CD4-positive, alpha-beta T cell treated with Interferon gamma for 1 hour (primary cell): ENCODE data around the gene DNAH8.

Experiments used
- DNase-seq: peaks from one replicate; pipeline ENCODE4 v3.0.0-alpha.2; 2020

The DNAH8 gene

GRCh38 chr6:39056681-39057080, 341.6 kb downstream of the DNAH8 start:
- DNase-seq, result no peak

- no peak for DNase-seq
Observed at GRCh38 chr6:39057251-39058155, 342.4 kb downstream of the DNAH8 start.

- no peak for DNase-seq
Observed at GRCh38 chr6:39058471-39059147, 343.5 kb downstream of the DNAH8 start.

- DNase-seq, result no peak
Observed at GRCh38 chr6:39059496-39060310, 344.6 kb downstream of the DNAH8 start.

GRCh38 chr6:39060467-39061160, 345.5 kb downstream of the DNAH8 start:
- no peak for DNase-seq

- DNase-seq, result no peak
Observed at GRCh38 chr6:39061182-39061581, 346.1 kb downstream of the DNAH8 start.

GRCh38 chr6:39061588-39061987, 346.5 kb downstream of the DNAH8 start:
- no peak for DNase-seq

- DNase-seq, result no peak
Observed at GRCh38 chr6:39062014-39062740, 347.1 kb downstream of the DNAH8 start.

GRCh38 chr6:39063526-39063925, 348.4 kb downstream of the DNAH8 start:
- DNase-seq, result no peak

- no peak for DNase-seq
Observed at GRCh38 chr6:39065561-39065960, 350.4 kb downstream of the DNAH8 start.

- no peak for DNase-seq
Observed at GRCh38 chr6:39068391-39068790, 353.3 kb downstream of the DNAH8 start.

- DNase-seq, result no peak
Observed at GRCh38 chr6:39072830-39073229, 357.7 kb downstream of the DNAH8 start.

GRCh38 chr6:39073471-39074355, 358.6 kb downstream of the DNAH8 start:
- no peak for DNase-seq

- no peak for DNase-seq
Observed at GRCh38 chr6:39074486-39074885, 359.4 kb downstream of the DNAH8 start.

GRCh38 chr6:39075010-39075686, 360.0 kb downstream of the DNAH8 start:
- DNase-seq, result no peak

GRCh38 chr6:39075807-39076622, 360.9 kb downstream of the DNAH8 start:
- DNase-seq, result no peak

- no peak for DNase-seq
Observed at GRCh38 chr6:39076623-39077535, 361.8 kb downstream of the DNAH8 start.

- no peak for DNase-seq
Observed at GRCh38 chr6:39077882-39078594, 362.9 kb downstream of the DNAH8 start.
